Lower leg skin (tissue), 4 donors: Measurements from ENCODE around the gene CISH. TPM values are rescaled to one million over a fixed set of nuclear protein-coding genes. Genes with fewer than 3 reads are reported as not detected.

Experiments
- DNase-seq, 2 donors: peaks; one replicate each; pipeline ENCODE4 v3.0.0-alpha.2; 2019; ENCODE audit warnings: low spot score in 2 of 2
- H3K4me3 ChIP-seq: fragments of 200-600 bp; sonication (generic); 2 replicates; pipeline ENCODE4 v1.5.1; 2017; ENCODE audit warnings: mild to moderate bottlenecking, low read depth; ENCODE audit not compliant: poor library complexity, severe bottlenecking
- POLR2A ChIP-seq, 2 donors: fragments of 450-650 bp; IDR thresholded peaks; one replicate each; pipeline ENCODE4 v1.6.1; 2016 to 2017; ENCODE audit warnings: antibody characterized with exemption in 2 of 2, mild to moderate bottlenecking in 1 of 2, moderate library complexity in 1 of 2
- WGBS, 2 donors: methylation state at CpG; one replicate each; pipeline ENCODE4 v1.1.5; 2018; 5-methylcytosine and 5-hydroxymethylcytosine counted together
- intact Hi-C: fragments of 100-400 bp; cut with DNase I; formaldehyde crosslinking; loops from one replicate; pipeline ENCODE4 v1.15.0; 2023; ENCODE audit warnings: low total_unique reads
- total RNA-seq, 4 donors: library from RNA; depleted of rRNA; stranded (reverse); fragments of >200 nt; gene quantifications; one replicate each; pipeline ENCODE4 v1.1.0, GENCODE V29; 2016
- TF ChIP-seq, protein P1 (sequence below), 3 donors: fragments of 450-650 bp; IDR thresholded peaks; one replicate each; pipeline ENCODE4 v1.5.1; 2016; ENCODE audit warnings: antibody characterized with exemption in 3 of 3, mild to moderate bottlenecking in 3 of 3, moderate library complexity in 2 of 3

CISH gene
- total RNA-seq = 10 to 100 TPM; 10.4 to 14.5 (median 12.9) TPM

DNA sequence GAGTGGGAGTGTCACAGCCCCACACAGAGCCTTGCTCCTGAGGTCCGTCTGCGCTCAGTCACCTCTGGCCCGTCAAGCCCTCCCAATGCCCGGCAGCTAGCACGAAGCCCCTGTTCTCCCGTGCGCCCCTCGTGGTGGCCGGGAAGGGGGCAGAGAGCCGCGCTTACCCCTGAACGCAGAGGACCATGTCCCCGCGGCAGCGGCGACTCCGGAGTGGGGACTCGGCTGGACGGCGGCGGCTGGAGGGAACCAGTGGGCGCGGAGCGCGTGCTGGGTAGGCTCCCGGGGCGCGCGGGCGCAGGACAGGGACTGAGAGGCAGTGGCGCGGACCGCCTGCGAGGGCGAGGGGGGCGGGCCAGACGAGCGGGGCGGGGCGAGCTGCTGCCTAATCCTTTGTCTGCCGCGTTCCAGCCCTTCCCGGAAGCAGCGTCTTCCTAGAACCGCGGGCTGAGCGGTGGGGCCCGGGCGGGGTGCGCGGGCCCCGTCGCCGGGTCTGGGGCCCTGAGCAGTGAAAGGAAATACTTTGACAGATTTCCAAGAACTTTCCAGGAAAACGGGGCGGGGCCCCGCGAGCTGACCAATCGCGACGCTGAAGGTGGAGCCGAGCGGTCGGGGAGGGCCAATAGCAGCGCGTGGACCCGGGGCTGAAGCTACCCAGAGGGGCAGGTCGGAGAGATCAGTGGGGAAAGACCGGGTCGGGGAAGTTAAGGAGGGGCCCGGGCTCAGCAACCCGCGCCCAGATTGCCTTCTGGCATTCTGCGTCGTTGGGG, at the start of gene CISH:
CISH (minus strand) TSS at position 311 of the 770 bp plus-strand sequence; CDS start at position 187, 124 bp downstream.
- peak within 1 kb of the TSS; percentile 57 for H3K4me3 ChIP-seq
- 0 to 1% methylated on average over 37 to 51 of the region's 75 CpGs for WGBS, 2 donors
- intact Hi-C loops = no loop called here
- peak in 1 of 2 donors; percentile 63 for TF ChIP-seq POLR2A (IDR thresholded peaks at IDR 0.05)
- TF ChIP-seq, protein P1, sequence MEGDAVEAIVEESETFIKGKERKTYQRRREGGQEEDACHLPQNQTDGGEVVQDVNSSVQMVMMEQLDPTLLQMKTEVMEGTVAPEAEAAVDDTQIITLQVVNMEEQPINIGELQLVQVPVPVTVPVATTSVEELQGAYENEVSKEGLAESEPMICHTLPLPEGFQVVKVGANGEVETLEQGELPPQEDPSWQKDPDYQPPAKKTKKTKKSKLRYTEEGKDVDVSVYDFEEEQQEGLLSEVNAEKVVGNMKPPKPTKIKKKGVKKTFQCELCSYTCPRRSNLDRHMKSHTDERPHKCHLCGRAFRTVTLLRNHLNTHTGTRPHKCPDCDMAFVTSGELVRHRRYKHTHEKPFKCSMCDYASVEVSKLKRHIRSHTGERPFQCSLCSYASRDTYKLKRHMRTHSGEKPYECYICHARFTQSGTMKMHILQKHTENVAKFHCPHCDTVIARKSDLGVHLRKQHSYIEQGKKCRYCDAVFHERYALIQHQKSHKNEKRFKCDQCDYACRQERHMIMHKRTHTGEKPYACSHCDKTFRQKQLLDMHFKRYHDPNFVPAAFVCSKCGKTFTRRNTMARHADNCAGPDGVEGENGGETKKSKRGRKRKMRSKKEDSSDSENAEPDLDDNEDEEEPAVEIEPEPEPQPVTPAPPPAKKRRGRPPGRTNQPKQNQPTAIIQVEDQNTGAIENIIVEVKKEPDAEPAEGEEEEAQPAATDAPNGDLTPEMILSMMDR (IDR thresholded peaks at IDR 0.05) = no peak
- DNase-seq = peak; percentile 93 to 99

- 86 to 91% methylated on average over 8 to 10 of the region's 10 CpGs for WGBS, 2 donors
- DNase-seq = peak in 1 of 2 donors; percentile 75
- H3K4me3 ChIP-seq = no peak overlapping the region
- no peak for TF ChIP-seq POLR2A (IDR thresholded peaks at IDR 0.05)
- TF ChIP-seq, protein P1 (IDR thresholded peaks at IDR 0.05) = no peak
- intact Hi-C loops = no loop called here
Observed at GRCh38 chr3:50660386-50660785, 48.8 kb upstream of the CISH start.

DNA sequence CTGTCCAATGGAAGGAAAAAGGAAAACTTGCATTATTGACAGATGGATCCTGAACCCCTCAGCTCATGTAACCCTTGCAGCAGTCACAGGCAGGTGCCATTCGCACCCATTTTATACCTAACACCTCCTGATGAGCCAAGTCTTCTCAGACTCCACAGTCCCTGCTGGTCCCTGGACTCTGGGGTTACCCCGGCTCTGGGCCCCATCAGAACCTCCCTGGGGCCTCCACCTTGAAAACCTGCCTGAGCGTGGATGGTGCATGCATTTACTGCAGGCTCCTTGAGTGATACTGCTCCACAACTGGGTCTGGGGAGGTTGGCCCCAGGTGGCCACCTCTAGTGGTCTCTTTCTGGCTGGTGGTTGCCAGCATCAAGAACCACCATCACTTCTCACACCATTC, 47.3 kb upstream of the CISH start:
- intact Hi-C loops = no loop called here
- TF ChIP-seq, protein P1 (IDR thresholded peaks at IDR 0.05) = no peak
- no peak for TF ChIP-seq POLR2A (IDR thresholded peaks at IDR 0.05)
- WGBS, 2 donors = 90 to 93% methylated on average over 3 of the region's 3 CpGs
- DNase-seq = peak in 1 of 2 donors; percentile 50
- H3K4me3 ChIP-seq = no peak overlapping the region

DNA sequence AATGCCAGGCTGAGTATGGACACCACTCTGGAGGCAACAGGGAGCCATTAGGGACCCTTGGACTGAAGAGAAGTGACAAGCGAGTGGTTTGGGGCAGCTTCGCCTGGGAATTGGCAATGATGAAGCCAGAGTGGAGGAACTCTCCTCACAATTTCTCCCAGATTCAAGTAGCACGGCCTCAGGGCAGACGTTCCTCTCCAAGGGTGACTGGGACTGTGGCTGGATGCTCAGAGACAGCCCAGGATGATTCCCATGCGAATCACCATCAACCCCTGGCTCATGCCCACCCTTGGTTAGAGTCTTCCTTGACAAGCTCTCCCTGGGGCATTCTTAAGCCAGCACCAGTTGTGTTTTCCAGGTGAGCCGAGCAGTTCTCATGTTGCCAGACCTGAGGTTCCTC, 46.8 kb upstream of the CISH start:
- TF ChIP-seq POLR2A (IDR thresholded peaks at IDR 0.05) = no peak
- TF ChIP-seq, protein P1 (IDR thresholded peaks at IDR 0.05) = no peak
- 87 to 88% methylated on average over 6 of the region's 6 CpGs for WGBS, 2 donors
- no peak for DNase-seq
- intact Hi-C loops = no loop called here
- no peak overlapping the region for H3K4me3 ChIP-seq

- intact Hi-C loops = no loop called here
- no peak for TF ChIP-seq POLR2A (IDR thresholded peaks at IDR 0.05)
- TF ChIP-seq, protein P1 (IDR thresholded peaks at IDR 0.05) = no peak
- WGBS, 2 donors = 89 to 92% methylated on average over 3 of the region's 3 CpGs
- DNase-seq = peak in 1 of 2 donors; percentile 23
- no peak overlapping the region for H3K4me3 ChIP-seq
Observed at GRCh38 chr3:50657816-50658215, 46.2 kb upstream of the CISH start.
